Activated CD4-positive, alpha-beta T cell treated with anti-CD3 and anti-CD28 coated beads, Interleukin-2, amount 10 ng/mL, durations not matched to agents 24 days and 14 days (primary cell): ENCODE measurements around the gene SAMD14. TPM values are rescaled to one million over a fixed set of nuclear protein-coding genes. Genes with fewer than 3 reads are reported as not detected.

ENCODE experiments used
- DNase-seq: peaks from one replicate; pipeline ENCODE4 v3.0.0; 2022
- H3K27ac Mint-ChIP-seq: one replicate; pipeline ENCODE4 v1.8.0; 2022; ENCODE audit warnings: mild to moderate bottlenecking, mixed read lengths
- H3K27me3 Mint-ChIP-seq: one replicate; pipeline ENCODE4 v1.8.0; 2022; ENCODE audit warnings: mixed read lengths
- H3K36me3 Mint-ChIP-seq: one replicate; pipeline ENCODE4 v1.8.0; 2022; ENCODE audit warnings: low read depth, mild to moderate bottlenecking, mixed read lengths
- H3K4me1 Mint-ChIP-seq: one replicate; pipeline ENCODE4 v1.8.0; 2021; ENCODE audit warnings: mixed read lengths
- H3K4me3 Mint-ChIP-seq: one replicate; pipeline ENCODE4 v1.8.0; 2022; ENCODE audit warnings: mild to moderate bottlenecking, moderate library complexity, mixed read lengths
- H3K9me3 Mint-ChIP-seq: one replicate; pipeline ENCODE4 v1.8.0; 2021; ENCODE audit warnings: mixed read lengths
- intact Hi-C: fragments of 100-400 bp; cut with micrococcal nuclease; formaldehyde crosslinking; loops from one replicate; pipeline ENCODE4 v1.15.1; 2023
- total RNA-seq: library from RNA; stranded (reverse); gene quantifications from 2 replicates; pipeline ENCODE4 v1.2.3, GENCODE V29; 2022

SAMD14 gene
- total RNA-seq, 1 donor from 2014 or later = 1.0 TPM

GRCh38 chr17:50161023-50161910 lies 31.3 kb upstream of the SAMD14 start:
- Mint-ChIP-seq H3K27me3 (peaks cover 3% of the 10 kb centered on the region), H3K27ac (peak overlapping the region; percentile 97), H3K36me3 (peaks cover 7% of the 10 kb centered on the region), H3K4me3 (peak overlapping the region; percentile 80), H3K4me1 (peaks cover 36% of the 10 kb centered on the region), H3K9me3 (no peaks in the 10 kb centered on the region)
- DNase-seq = peak; percentile 99
- intact Hi-C loops = loop anchor here (1.0 kb wide), 2 partner anchors 10 to 21 kb away; no protein-coding TSS in a partner anchor

GRCh38 chr17:50157891-50158290 lies 27.9 kb upstream of the SAMD14 start:
- intact Hi-C loops = no loop called here
- DNase-seq = no peak
- Mint-ChIP-seq H3K9me3 (no peaks in the 10 kb centered on the region), H3K27ac (no peak overlapping the region), H3K27me3 (peaks cover 3% of the 10 kb centered on the region), H3K4me3 (no peak overlapping the region), H3K4me1 (peaks cover 42% of the 10 kb centered on the region), H3K36me3 (peaks cover 7% of the 10 kb centered on the region)

GRCh38 chr17:50155115-50155819 lies 25.3 kb upstream of the SAMD14 start:
- no peak for DNase-seq
- H3K4me3 Mint-ChIP-seq = no peak overlapping the region
- peaks cover 37% of the 10 kb centered on the region for H3K4me1 Mint-ChIP-seq
- no peaks in the 10 kb centered on the region for H3K27me3 Mint-ChIP-seq
- H3K27ac Mint-ChIP-seq = no peak overlapping the region
- H3K9me3 Mint-ChIP-seq = no peaks in the 10 kb centered on the region
- intact Hi-C loops = no loop called here
- peaks cover 2% of the 10 kb centered on the region for H3K36me3 Mint-ChIP-seq

GRCh38 chr17:50154604-50155003 lies 24.6 kb upstream of the SAMD14 start:
- no peak overlapping the region for H3K4me3 Mint-ChIP-seq
- H3K9me3 Mint-ChIP-seq = no peaks in the 10 kb centered on the region
- no peak overlapping the region for H3K27ac Mint-ChIP-seq
- DNase-seq = no peak
- H3K4me1 Mint-ChIP-seq = peaks cover 37% of the 10 kb centered on the region
- H3K36me3 Mint-ChIP-seq = peaks cover 2% of the 10 kb centered on the region
- H3K27me3 Mint-ChIP-seq = no peaks in the 10 kb centered on the region
- intact Hi-C loops = no loop called here

GRCh38 chr17:50153650-50154575 lies 24.0 kb upstream of the SAMD14 start:
- intact Hi-C loops = no loop called here
- Mint-ChIP-seq H3K4me3 (no peak overlapping the region), H3K27ac (peak overlapping the region; percentile 45)

GRCh38 chr17:50152736-50153135 lies 22.8 kb upstream of the SAMD14 start:
- intact Hi-C loops = no loop called here
- Mint-ChIP-seq H3K36me3 (peaks cover 10% of the 10 kb centered on the region), H3K4me1 (peaks cover 32% of the 10 kb centered on the region), H3K27ac (peak overlapping the region; percentile 96), H3K9me3 (no peaks in the 10 kb centered on the region), H3K27me3 (no peaks in the 10 kb centered on the region), H3K4me3 (no peak overlapping the region)
- DNase-seq = no peak

More at GRCh38 chr17:50153650-50154575, 24.0 kb upstream of the SAMD14 start:
- Mint-ChIP-seq H3K27me3 (no peaks in the 10 kb centered on the region), H3K4me1 (peaks cover 37% of the 10 kb centered on the region), H3K9me3 (no peaks in the 10 kb centered on the region), H3K36me3 (peaks cover 4% of the 10 kb centered on the region)
- no peak for DNase-seq

- intact Hi-C loops = loop anchor here (1.0 kb wide), 3 partner anchors 9 to 58 kb away; no protein-coding TSS in a partner anchor
- Mint-ChIP-seq H3K4me3 (peak overlapping the region; percentile 93), H3K36me3 (peaks cover 17% of the 10 kb centered on the region), H3K27ac (peak overlapping the region; percentile 96), H3K4me1 (peaks cover 36% of the 10 kb centered on the region), H3K9me3 (no peaks in the 10 kb centered on the region), H3K27me3 (no peaks in the 10 kb centered on the region)
- DNase-seq = peak; percentile 90
These were observed 22.1 kb upstream of the SAMD14 start for GRCh38 chr17:50151937-50152547.

- Mint-ChIP-seq H3K27ac (peak overlapping the region; percentile 96), H3K9me3 (no peaks in the 10 kb centered on the region), H3K4me1 (peaks cover 44% of the 10 kb centered on the region), H3K4me3 (peak overlapping the region; percentile 93), H3K27me3 (no peaks in the 10 kb centered on the region), H3K36me3 (peaks cover 20% of the 10 kb centered on the region)
- DNase-seq = peak; percentile 97
- intact Hi-C loops = loop anchor here (1.0 kb wide), 3 partner anchors 10 to 57 kb away; no protein-coding TSS in a partner anchor
These were observed 21.3 kb upstream of the SAMD14 start for GRCh38 chr17:50151041-50151936.

- Mint-ChIP-seq H3K4me3 (peak within 1 kb of the TSS; percentile 93), H3K4me1 (peaks cover 50% of the 10 kb centered on the region), H3K9me3 (no peaks in the 10 kb centered on the region), H3K36me3 (peaks cover 24% of the 10 kb centered on the region), H3K27ac (peak within 1 kb of the TSS; percentile 96), H3K27me3 (no peaks in the 10 kb centered on the region)
- intact Hi-C loops = loop anchor here (1.0 kb wide), 3 partner anchors 10 to 56 kb away; no protein-coding TSS in a partner anchor
- DNase-seq = no peak
These were observed 20.5 kb upstream of the SAMD14 start, which contains the start of gene PPP1R9B for GRCh38 chr17:50150354-50151040. PPP1R9B (minus strand) TSS chr17:50150677; CDS start chr17:50150513, 164 bp downstream.

GRCh38 chr17:50149417-50150353 lies 19.7 kb upstream of the SAMD14 start:
- intact Hi-C loops = no loop called here
- Mint-ChIP-seq H3K9me3 (no peaks in the 10 kb centered on the region), H3K27ac (peak overlapping the region; percentile 89), H3K4me3 (peak overlapping the region; percentile 93), H3K36me3 (peaks cover 27% of the 10 kb centered on the region), H3K4me1 (peaks cover 50% of the 10 kb centered on the region), H3K27me3 (no peaks in the 10 kb centered on the region)
- peak; percentile 89 for DNase-seq

GRCh38 chr17:50149091-50149416 lies 19.1 kb upstream of the SAMD14 start:
- no peak for DNase-seq
- Mint-ChIP-seq H3K36me3 (peaks cover 34% of the 10 kb centered on the region), H3K4me1 (peaks cover 51% of the 10 kb centered on the region), H3K9me3 (no peaks in the 10 kb centered on the region), H3K27ac (peak overlapping the region; percentile 89), H3K27me3 (no peaks in the 10 kb centered on the region), H3K4me3 (peak overlapping the region; percentile 92)
- intact Hi-C loops = no loop called here
